Cardiac septum (tissue), 1 donor: ENCODE results near the gene LNX1. TPM values are rescaled to one million over a fixed set of nuclear protein-coding genes. Genes with fewer than 3 reads are reported as not detected.

Experiments
- DNase-seq: peaks from one replicate; pipeline ENCODE4 v3.0.0-alpha.2; 2020; ENCODE audit warnings: low spot score
- intact Hi-C: fragments of 100-400 bp; cut with DNase I; formaldehyde crosslinking; loops from one replicate; pipeline ENCODE4 v1.14.0; 2022
- total RNA-seq: library from RNA; stranded (reverse); fragmentation: NEBNext Ultra II Directional; extraction: Animal tissue kit (Norgen Biotek cat#: 25700); gene quantifications from one replicate; pipeline ENCODE4 v1.2.1, GENCODE V29; 2021
- donor health status: DM: no; HTN: no; CAD: no.

Gene LNX1
- total RNA-seq, 1 donor from 2014 or later: 1.8 TPM

DNA sequence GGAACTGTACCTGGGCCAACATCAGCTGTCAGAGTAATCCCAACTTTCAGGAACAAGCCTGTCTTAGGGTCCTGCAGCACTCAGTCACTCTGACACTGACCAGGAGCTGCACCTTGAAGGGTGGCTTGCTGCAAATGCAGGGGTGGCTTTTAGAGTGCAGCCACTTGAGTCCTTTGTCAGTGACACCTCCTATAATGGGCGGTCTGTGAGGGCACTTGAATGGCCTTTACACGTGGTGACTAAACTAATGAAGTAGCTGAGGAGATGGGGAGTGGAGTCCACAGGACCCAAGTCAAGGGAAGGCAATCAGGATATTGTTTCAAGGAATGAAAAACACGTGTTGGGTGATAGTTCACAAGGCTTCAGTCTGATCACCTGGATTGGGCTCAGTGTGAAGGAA lies 11.1 kb upstream of the LNX1 start:
- intact Hi-C loops: no loop called here
- no peak for DNase-seq

DNA sequence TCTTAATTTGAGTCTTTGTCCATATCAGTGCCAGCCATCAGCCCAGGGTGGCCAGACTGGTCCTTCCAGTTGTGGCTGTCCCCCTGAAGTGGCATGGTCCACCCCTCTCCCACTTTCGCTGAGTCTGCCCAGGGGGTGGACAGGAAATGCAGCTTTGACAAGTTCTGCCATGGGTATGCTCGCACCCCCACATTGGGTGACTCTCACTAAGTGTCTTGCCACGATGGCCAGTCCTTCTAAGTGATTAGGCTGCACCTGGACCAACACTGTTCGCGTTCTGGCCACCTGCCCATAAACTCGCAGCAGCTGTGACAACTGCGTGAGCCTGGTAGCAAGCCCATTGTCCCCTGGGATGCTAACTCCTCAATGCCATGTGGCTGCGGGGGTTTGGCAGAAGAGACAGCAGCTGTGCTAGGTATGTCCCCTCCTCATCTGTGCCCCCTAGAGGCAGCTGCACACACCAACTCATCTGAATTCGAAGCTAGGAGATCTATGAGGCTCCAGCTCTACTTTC lies 10.0 kb upstream of the LNX1 start:
- intact Hi-C loops: no loop called here
- no peak for DNase-seq

DNA sequence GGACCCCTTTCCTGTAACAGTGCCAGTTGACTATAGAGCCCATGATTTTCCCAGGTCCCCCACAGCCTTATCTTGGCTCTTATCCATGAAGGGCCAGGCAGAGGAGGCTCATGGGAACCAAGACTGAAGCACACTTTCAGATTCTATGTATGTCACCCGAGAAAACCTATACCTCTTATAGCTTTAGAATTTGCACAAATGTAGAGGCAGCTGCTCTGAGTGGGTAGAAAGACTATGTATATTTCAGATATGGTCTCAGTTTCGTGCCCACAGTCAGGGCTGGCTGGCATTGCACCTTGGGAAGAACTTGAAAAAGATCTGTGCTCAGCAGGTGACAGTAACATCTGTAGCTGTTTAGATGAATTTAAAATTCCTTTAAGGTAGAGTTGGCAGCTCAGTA lies 8.3 kb upstream of the LNX1 start:
- intact Hi-C loops: no loop called here
- DNase-seq: no peak

- intact Hi-C loops: no loop called here
- no peak for DNase-seq
These were observed 7.6 kb upstream of the LNX1 start for GRCh38 chr4:53598901-53599300.

- intact Hi-C loops: no loop called here
- no peak for DNase-seq
These were observed 7.2 kb upstream of the LNX1 start for GRCh38 chr4:53598483-53598882.

DNA sequence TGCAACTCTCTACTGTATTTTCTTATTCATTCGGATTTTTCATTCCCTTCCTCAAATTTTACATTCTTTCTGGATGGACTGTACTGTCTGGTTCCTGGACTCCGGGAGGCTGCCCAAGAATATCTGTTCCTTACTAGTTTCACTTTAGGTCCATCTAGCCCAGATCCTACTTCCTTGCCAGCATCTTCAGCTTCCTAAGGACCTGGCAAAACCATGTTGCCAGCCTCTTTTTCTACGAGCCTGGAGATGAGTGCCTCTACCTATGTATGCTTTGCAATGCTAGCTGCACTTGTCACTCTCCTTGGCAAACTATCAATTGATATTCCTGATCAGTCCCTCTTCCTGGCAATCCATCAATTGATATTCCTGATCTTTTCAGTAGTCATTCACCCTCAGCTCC lies 5.6 kb upstream of the LNX1 start:
- DNase-seq: no peak
- intact Hi-C loops: no loop called here

- intact Hi-C loops: no loop called here
- DNase-seq: no peak
These were observed 4.5 kb upstream of the LNX1 start for GRCh38 chr4:53595834-53596233.

DNA sequence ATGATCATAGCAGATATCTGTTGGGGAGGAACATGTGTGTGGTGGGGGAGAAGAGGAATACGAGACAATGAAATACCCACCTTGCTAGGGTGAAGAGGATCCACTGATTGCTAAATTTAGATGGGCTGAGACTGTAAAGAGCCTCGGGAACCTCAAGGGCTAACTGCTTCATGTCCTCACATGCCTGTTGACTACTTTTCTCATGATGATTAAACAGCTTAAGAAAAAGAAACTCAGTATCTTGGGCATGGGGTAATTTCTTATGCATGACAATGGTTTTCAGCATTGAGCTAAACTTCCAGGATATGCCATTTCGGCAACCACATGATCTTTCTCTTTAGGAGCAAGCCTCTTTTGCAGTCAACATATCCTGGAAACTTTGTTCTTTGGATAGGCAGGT lies 3.9 kb upstream of the LNX1 start:
- intact Hi-C loops: no loop called here
- DNase-seq: no peak

GRCh38 chr4:53593765-53594164 lies 2.5 kb upstream of the LNX1 start:
- intact Hi-C loops: no loop called here

DNA sequence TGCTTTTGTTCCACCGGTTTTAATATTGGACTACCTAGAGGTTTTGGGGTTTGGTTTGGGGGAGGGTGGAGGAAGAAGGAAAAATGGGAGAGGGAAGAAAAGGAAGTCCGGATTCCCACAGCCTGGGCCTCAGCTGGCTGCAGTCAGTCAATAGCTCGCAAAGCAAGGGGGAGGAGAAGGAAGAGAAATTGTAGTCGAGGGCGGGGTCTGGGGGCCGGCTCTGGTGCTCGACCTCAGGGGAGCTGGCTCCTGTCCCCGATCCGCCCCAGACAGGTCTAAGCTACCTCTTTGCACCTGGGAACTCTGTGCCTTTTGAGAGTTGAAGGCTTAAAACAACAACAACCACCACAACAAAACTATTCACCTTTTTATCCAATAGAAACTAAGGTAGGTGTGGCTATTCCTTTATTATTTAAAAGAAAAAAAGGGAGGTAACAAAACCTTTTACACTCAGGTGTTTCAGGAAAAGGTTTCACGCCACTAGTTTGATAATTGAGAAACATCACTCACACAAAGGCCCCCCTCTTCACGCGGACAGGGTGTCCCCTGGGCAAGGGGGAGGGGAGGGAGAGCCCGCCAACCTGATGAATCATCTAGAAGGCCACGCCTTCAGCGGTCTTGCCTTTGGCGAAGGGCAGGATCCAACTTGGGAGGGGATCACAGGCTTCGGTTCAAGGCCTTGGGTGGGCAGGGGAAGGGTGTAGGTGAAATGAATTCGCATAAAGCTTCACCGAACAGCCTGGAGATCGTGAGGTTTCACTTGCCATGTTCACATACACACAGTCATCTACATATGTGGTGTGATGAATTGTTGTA lies 1.6 kb upstream of the LNX1 start:
- DNase-seq: no peak
- intact Hi-C loops: no loop called here

More at GRCh38 chr4:53593765-53594164, 2.5 kb upstream of the LNX1 start:
- no peak for DNase-seq

DNA sequence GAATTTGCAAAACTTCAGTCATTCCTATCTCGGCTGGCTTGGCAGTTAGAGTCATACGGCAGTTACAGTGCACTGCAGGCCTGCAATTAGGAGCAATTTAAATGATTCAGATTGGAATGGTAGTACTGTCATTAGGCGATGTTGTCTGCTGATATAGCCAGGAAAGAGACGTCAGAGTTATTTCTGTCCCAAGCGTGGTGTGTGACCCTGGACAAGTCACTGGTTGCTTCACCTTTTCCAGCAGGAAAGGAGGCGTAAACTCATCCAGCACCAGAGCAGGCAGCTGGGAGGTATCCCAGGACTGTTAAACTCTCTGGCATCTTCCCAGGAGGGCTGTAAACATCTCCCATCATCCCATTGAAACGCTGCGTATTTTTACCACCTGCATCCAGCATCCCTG lies 836 bp upstream of the LNX1 start:
- intact Hi-C loops: no loop called here
- no peak for DNase-seq

DNA sequence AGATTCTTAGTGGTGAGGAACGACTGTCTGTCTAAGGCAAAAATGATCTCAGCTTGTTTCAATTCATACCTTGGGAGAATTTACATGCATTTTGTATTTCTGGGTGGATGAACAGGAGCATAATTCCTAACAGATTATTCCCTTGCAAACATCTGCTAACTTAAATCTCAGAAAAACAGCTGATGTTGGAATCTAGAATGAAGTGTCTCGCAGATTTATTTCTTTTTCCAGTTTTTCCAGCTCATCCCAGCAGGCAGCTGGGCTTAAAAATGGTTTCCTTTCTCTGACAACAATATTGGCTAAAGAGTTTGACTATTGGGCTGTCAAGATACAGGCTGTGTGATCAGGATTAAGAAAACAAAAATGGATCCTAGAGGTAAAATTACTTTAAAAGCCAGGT lies 1.1 kb downstream of the LNX1 start:
- intact Hi-C loops: no loop called here
- DNase-seq: no peak

- DNase-seq: no peak
- intact Hi-C loops: no loop called here
These were observed 1.8 kb downstream of the LNX1 start for GRCh38 chr4:53589511-53589910.

- no peak for DNase-seq
- intact Hi-C loops: no loop called here
These were observed 4.2 kb downstream of the LNX1 start for GRCh38 chr4:53587135-53587534.

DNA sequence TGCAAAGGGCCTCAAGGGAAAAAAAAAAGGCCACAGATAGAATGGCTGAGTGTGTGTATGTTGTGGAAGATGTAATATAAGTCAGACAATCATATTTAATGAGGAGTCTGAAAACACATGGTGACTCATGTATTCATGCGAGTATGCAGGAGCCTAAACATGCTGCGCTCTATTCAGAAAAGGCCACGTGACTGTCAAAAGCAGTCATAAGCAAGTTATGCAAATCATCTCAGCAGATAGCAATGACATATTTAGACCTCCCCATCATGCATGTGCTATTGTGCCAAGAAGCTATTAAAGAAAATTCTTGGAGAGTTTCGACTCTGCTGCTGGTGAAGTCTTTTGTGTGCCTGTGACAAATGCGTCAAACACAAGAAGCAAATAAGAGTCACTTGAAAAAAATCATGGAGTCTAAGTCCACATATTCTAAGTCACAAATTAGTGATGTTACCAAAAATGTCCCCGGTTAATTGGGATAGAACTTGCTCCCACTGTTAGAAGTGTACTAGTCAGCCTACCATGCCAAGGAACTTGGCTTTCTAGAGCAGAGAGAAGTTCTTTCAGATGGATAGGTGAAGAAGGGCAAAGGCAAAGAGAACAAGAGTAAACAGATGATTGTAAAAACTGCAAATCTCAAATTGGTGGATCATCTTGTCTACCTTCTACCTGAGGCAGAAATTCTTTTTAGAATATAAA lies 5.0 kb downstream of the LNX1 start:
- no peak for DNase-seq
- intact Hi-C loops: no loop called here

DNA sequence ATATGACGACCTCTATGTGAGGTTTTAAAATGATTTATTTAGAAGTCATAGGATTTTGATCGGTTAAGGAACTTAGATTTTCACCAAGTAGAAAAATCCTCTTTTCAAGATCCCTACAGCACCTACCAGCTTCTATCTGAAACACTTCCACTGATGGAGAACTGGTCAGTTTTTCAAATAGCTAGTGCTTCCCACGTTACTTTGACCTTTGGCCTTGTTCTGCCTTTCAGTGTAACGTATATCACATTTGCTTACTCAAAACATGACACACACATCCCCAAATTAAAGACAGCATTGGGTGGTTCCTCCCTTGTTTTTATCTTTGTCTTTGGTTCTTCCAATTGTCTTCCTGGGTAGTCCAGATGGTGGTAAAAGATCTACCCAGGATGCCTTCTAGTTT lies 6.6 kb downstream of the LNX1 start:
- intact Hi-C loops: no loop called here

GRCh38 chr4:53583513-53583912 lies 7.8 kb downstream of the LNX1 start:
- no peak for DNase-seq
- intact Hi-C loops: no loop called here

More for the DNA sequence above, 6.6 kb downstream of the LNX1 start:
- no peak for DNase-seq

DNA sequence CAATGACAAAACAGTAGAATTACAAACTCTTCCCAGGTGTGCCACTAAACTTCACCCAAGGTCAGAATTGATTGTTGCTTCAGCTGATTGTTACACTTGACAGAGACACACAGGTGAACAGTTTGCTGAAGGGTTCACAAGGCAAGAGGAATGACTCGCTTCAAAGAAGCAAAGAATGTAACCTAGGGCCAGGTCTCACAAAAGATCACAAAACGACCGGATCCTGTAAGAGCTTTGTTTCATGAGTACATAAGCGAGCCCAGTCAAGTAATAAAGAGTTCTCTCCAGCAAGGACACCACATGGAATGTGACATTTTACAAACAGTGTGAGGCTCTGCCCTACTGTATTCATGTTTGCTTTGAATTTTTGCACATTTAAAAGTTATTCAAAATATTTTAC lies 9.1 kb downstream of the LNX1 start:
- intact Hi-C loops: no loop called here

DNA sequence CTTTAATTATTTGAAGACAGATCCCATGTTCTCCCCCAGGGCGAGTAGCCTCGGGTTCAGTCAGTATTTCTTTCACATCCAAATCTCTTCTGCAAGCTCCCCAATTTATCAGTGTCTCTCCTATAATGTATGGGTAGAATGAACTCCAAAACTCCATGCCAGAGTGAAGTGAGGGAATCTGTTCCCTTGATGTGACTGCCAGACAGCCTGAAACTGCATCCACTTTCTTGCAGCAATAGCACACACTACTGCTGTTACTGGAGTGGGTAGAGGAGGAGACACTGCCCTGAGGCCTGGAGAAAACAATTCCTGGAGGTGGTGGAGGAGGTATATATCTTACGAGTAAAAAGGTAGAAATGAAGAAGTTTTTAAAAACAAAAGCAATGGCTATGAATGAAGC lies 11.0 kb downstream of the LNX1 start:
- no peak for DNase-seq

More for the DNA sequence above, 9.1 kb downstream of the LNX1 start:
- DNase-seq: no peak

GRCh38 chr4:53579826-53580225 lies 11.5 kb downstream of the LNX1 start:
- DNase-seq: no peak

More for the DNA sequence above, 11.0 kb downstream of the LNX1 start:
- intact Hi-C loops: no loop called here

More at GRCh38 chr4:53579826-53580225, 11.5 kb downstream of the LNX1 start:
- intact Hi-C loops: no loop called here
